NCI-H446 treated with DMSO at 0.1 percent for 48 hours (cell line): ENCODE data around the gene VPS52.

Experiments used
- DNase-seq: peaks from one replicate; lab custom pipeline; 2025; lab: John Stamatoyannopoulos, UW

Gene VPS52

GRCh38 chr6:33209856-33210255 is 61.8 kb downstream of the VPS52 start:
- no peak for DNase-seq

- peak; percentile 18 for DNase-seq
Observed at GRCh38 chr6:33208091-33208967, 63.3 kb downstream of the VPS52 start, which contains the start of gene RING1. Gene RING1 (plus strand): TSS chr6:33208500. CDS start chr6:33208823, 323 bp downstream.

GRCh38 chr6:33207552-33208090 is 64.1 kb downstream of the VPS52 start:
- DNase-seq: no peak

- no peak for DNase-seq
Observed at GRCh38 chr6:33206864-33207551, 64.7 kb downstream of the VPS52 start.

GRCh38 chr6:33206027-33206863 is 65.4 kb downstream of the VPS52 start:
- no peak for DNase-seq

- DNase-seq: no peak
Observed at GRCh38 chr6:33205191-33206026, 66.3 kb downstream of the VPS52 start.

- DNase-seq: peak; percentile 65
Observed at GRCh38 chr6:33204415-33205190, 67.1 kb downstream of the VPS52 start, which contains the start of gene HSD17B8. Gene HSD17B8 (plus strand): TSS chr6:33204655. CDS start chr6:33204669, 14 bp downstream.

- no peak for DNase-seq
Observed at GRCh38 chr6:33204165-33204414, 67.6 kb downstream of the VPS52 start.

- DNase-seq: no peak
Observed at GRCh38 chr6:33203443-33204164, 68.1 kb downstream of the VPS52 start.

GRCh38 chr6:33202799-33203198 is 68.9 kb downstream of the VPS52 start:
- DNase-seq: no peak

GRCh38 chr6:33201935-33202334 is 69.7 kb downstream of the VPS52 start:
- DNase-seq: no peak

GRCh38 chr6:33201147-33201545 is 70.5 kb downstream of the VPS52 start:
- no peak for DNase-seq
